GM19193 (cell line): ENCODE data around the gene TSPAN14.

Experiments used
- POLR2A ChIP-seq: IDR thresholded peaks from 4 replicates; pipeline ENCODE4 v1.6.1; 2011; ENCODE audit not compliant: insufficient read depth, insufficient read length; ENCODE audit errors: extremely low read depth

Gene TSPAN14

DNA sequence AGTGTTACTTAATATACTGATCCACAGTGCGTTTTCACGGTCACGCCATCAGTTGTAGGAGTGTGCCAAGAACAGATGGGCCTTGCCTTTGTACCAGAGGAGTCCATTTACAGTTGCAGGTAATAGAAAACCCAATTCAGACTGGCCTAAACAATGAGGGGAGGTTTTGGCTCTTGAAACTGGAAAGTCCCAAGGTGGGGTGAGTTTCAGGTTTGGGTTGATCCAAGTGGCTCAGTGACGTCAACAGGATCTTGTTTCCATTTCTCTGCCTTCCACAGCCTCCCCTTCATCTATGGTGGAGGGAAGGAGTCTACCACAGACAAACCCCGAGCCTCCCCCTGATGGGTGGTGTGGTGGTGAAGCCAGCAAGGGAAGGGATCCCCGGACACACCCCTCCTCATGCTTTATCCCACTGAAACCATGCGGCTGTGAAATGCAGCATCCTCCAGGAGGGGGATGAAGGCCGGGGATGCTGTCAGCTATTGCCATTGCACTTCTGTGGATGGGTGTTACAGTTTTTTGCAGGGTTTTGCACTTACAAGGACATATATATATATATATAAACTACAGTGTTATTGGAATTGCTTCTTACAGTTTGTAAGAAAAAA, 68.8 kb downstream of the TSPAN14 start:
- TF ChIP-seq POLR2A, result no peak

DNA sequence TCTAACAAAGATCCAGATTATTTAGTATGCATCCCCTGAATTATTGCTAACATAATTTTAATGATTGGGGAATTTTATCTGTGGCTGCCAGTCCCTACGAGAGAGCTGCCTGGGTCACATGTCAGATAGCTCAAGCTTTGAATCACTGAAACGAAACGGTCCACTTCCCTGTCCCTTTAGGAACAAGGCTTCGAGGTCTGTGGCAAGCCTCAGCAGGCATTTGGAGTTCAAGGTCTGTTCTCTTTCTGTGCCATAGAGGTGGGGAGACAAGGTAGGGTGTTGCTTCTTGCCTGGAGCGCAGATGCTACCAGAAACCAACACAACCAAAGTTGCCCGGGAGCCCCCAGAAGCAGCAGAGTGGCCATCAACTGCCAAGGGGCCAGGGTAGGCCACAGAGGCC, 69.7 kb downstream of the TSPAN14 start:
- TF ChIP-seq POLR2A, result no peak

DNA sequence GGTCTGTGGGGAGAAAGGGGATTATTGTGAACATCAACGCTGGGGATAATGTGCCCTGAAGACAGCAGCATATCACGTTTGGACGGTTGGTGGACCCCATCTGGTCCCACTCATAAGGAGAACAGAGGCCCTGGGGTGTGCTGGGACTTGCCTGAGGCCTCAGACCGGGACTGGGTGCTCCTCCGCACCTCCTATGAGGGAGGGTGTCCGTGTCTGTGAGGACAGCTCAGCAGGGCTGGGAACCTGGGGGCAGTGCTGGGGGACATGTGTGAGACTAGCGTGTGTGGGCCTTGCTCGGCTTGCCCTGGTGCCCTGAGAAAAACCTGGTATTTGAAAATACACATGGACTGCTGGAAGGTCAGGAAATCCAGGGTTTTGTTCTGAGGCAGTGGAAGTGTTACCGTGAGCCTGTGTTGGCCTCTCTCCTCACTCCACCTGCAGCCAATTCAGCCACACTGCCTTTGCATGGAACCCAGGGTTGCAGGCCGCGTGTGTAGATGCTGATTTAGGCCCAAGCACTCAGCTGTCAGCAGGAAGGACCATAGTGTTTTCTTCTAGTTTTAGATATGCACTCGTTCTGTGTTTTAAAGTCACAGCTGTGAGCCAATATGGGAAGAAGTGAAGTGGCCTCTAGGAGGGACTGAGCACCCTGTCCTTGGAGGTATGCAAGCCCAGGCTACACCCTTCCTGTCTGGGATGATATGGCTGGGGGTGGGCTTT, 70.2 kb downstream of the TSPAN14 start:
- no peak for TF ChIP-seq POLR2A

GRCh38 chr10:80526218-80526617, 72.1 kb downstream of the TSPAN14 start:
- no peak for TF ChIP-seq POLR2A

GRCh38 chr10:80526742-80527141, 72.6 kb downstream of the TSPAN14 start:
- no peak for TF ChIP-seq POLR2A

DNA sequence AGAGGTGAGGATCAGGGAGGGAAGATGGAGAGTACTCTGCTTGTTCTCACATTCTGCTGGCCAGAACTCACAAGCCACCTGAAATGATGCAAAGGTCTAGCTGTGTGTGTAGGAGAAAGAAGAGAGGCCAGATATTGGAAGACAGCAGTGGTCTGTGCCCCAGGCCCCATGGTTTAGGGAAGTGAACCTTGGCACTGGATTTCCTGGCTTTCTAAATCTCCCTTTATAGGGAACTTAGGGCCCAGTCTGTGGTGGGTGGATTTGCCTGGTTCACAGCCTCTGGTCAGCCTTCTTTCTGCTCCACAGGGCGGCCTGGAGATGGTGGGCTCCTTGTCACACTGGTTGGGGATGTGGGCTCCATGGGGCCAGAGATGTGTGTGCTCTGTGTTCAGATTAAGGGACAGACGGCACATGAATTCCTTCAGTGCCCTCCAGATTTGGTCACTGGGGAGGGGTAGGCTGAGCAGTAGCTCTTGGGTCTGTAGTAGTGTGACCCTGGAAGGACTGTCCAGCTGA, 74.1 kb downstream of the TSPAN14 start:
- no peak for TF ChIP-seq POLR2A

- TF ChIP-seq POLR2A, result no peak
These were observed 74.8 kb downstream of the TSPAN14 start for GRCh38 chr10:80528901-80529300.

GRCh38 chr10:80529604-80530003, 75.5 kb downstream of the TSPAN14 start:
- no peak for TF ChIP-seq POLR2A

DNA sequence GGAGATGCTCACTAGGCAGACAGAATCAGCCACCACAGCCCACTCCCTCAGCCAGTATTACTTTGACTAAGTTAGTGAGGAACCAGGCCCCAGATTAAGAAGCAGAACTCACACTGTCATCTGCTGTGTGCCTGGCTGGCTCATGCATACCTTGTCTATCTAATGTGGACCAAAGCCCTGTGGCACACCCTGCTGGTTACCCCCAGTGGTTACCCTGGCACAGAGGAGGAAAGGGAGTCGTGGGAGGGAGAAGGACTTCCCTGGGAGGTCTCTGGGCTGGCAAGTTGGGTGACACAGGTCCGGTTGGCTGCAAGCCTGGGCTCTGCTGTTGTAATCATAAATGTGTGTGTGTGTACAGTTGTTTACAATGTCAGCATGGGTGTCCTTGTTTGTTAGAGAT, 76.1 kb downstream of the TSPAN14 start:
- TF ChIP-seq POLR2A, result no peak

DNA sequence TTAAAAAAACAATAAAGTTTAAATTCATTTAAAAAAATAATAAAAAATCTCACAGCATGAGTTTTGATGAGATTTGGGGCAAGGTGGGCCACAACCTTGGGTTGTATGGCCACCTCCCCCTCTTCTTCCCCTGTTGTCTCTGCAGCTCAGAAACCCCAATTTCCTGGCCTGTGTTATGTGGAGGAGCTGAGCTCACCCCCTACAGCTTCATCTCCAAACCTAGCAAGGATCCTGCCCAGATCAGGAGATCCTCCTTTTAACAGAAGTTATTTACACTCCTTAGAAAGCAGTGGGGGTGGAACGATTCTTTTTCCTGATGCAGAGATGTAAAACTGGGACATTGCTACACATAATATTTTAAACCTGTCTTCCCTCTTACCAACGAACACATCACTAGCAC, 76.7 kb downstream of the TSPAN14 start:
- no peak for TF ChIP-seq POLR2A

GRCh38 chr10:80532571-80532970, 78.5 kb downstream of the TSPAN14 start:
- no peak for TF ChIP-seq POLR2A

- peak; percentile 82 for TF ChIP-seq POLR2A
These were observed 81.7 kb downstream of the TSPAN14 start for GRCh38 chr10:80535671-80536360.

GRCh38 chr10:80536361-80536835, 82.3 kb downstream of the TSPAN14 start:
- no peak for TF ChIP-seq POLR2A

GRCh38 chr10:80537086-80537735, 83.1 kb downstream of the TSPAN14 start:
- no peak for TF ChIP-seq POLR2A

DNA sequence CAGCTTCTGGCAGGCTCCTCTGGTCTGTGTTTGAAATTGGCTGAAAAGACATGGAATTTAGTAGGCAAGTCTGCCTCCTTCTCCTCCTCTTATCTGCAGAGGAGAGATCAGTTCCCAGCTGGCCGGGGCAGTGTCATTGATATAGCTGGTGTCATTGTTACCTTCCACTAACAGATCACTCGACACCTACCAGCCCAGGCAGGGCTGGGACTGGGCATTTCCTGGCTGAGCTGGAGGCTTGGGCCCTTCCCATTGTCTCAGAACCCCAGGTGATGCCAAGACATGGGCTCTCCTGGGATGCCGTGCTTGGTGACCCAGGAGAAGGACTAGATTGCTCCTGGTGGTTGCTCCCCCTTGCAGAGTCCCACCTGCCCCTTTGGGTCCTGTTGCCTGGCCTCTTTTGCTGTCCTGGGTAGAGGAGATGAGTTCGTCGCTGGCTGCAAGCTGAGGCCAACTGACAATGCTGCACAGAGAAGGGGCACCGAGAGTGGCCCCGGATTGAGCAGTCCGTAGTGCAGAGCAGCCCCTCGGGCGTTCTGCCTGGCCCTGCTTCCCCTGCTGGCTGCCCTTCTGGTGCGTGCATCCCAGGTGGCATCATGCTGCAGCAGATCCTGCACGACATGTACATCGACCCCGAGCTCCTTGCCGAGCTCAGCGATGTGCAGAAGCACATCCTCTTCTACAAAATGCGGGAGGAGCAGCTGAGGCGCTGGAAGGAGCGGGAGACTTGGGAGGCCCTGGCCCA, 83.8 kb downstream of the TSPAN14 start, which contains the start of gene SH2D4B:
Gene SH2D4B, plus strand, starts transcription at position 167 of the 745 bp plus-strand sequence. Its CDS starts 430 bp downstream, at position 597.
- no peak for TF ChIP-seq POLR2A
